Stimulated activated CD8-positive, alpha-beta memory T cell treated with anti-CD3 and anti-CD28 coated beads, Interleukin-12 subunit alpha, Interleukin-12 subunit beta, amount 100 ng/mL, for 4 hours (primary cell): ENCODE results near the gene KCNG2.
"Not testable (repeated sequence)": the region's sequence is repeated elsewhere in the genome, so short reads cannot be mapped to it uniquely, and the experiment has no call there.

Experiments used
- DNase-seq: peaks from one replicate; pipeline ENCODE4 v3.0.0-alpha.2; 2020; ENCODE audit warnings: low read depth

Gene KCNG2

DNA sequence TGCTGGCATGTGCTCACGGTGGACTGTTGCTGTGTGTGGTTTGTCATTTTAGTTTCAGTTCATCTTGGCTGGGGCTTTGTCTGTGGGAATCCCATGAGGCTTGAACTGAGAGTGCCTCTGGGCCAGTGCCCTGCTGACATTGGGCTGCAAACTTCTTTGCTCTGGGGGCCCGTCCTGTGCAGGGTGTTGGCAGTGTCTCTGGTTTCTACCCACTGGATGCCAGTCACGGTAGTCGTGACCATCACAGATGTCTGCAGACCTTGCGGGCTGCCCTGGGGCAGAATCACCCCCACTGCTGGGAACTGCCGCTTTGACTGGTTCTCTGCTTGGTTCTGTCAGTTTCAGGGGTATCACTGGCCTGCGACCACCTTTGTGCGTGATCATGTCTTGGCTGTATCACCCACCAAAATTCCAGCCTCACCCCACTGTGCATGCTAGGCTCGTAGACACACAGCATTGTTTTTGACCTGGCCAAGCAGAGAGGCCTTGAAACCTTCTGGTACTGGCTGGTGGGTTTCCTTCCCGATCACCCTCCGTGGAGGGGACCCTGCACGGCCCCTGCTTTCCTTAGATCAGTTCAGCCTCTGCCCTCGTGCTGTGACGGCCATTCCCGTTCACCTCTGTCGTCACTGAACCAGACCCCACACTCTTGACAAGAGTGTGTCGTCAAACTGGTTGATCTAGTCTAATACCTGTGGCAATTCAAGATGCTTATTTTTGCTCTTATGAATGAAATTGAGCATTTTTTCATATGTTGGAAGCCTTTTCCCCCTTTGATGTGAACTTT, 57.6 kb downstream of the KCNG2 start:
- DNase-seq: no peak

DNA sequence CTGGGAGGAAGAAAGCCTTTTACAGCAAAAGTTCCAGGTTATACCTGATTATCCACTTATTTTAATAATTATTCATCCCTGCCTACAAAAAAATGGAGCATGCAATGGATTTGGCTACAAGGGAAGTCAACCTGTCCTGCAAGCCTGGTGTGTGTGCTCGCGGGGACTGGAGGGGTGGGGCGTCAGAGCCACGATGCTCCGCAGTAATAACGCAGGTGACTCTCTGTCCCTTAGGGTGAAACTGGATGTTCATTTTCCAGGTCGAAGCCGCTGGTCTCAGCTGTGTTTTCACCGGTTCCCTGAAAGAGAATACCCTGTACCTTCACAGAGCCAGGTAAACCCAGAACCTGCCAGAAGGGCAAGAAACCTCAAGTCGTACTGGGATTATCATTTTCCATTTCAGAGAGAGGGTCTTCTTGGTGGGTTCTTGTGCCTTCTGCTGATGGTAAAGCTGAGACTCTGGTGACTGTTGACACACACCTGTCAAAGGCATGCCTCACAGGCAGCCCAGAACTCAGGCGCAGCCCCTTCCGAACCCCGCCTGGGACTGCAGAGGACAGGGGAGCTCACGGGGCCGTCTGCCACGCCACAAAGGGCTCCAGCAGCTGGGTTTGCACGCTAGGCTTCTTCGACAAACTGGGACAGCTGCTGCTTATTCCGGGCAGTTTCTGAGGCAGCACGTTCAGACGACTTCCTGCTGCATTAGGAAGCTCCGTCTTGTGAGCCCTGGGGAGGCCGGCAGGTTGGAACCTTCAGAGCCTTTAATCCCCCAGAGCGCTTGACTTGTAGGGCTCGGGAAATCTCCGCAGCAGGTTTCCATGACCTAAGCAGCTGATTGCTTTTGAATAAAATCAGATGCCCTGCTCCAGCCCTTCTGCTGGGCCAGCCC, 58.6 kb downstream of the KCNG2 start:
- DNase-seq: no peak

DNA sequence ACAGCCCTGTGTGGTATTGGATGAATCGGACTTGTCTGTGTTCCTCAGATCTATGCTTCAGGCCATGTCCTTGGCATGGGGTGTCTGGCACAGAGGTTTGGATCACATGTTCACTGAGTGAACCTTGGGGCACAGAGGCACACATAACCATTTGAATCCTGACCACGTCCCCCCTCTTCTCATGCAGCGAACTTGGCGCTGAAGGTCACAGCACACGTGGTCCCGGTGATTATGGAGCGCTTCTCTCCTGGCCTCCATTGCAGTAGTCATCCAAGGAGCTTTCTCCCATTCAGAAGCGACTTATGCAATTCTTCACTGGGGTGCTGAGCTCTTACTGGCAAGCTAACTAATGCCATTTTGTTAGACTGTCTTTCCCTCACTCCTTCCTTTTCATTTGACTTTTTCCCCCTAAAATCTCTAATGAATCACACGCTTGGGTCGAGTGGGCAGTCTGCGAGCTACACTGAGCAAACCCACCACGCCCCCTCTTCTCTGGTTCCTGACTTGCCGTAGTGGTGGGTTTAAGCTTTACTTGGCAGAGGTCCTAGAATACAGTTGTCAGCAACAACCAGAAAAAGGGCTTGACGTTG, 59.4 kb downstream of the KCNG2 start:
- DNase-seq: no peak

DNA sequence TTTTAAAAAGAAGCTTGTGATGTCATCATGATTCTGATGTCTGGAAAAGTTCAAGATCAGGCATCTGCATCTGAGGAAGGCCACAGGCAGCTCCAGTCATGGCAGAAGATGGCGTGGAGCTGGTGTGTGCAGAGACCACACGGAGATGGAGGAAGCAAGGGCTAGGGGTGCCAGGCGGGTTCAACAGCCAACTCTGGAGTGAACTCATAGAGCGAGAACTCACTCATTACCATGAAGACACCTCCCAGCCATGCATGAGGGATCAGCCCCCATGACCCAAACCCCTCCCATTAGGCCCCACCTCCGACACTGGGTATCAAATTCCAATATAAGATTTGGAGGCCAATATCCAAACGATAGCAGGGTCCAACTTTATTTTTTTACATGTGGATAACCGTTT, 61.6 kb downstream of the KCNG2 start:
- DNase-seq: no peak

DNA sequence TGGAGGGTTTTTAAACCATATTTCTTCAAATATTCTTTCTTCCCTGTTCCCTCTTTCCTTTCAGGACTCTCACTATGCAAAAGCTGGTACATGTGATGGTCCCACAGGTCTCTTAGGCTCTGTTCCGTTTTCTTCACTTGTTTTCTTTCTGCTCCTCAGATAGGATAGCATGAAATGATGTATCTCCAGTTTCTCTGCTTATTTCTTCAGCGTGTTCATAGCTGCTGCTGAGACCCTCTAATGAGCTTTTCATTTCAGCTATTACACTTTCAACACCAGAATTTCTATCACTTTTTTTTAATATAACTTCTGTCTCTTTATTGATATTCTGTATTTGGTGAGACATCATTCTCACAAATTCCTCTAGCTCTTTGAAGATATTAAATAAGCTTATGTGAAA, 63.9 kb downstream of the KCNG2 start:
- DNase-seq: no peak

DNA sequence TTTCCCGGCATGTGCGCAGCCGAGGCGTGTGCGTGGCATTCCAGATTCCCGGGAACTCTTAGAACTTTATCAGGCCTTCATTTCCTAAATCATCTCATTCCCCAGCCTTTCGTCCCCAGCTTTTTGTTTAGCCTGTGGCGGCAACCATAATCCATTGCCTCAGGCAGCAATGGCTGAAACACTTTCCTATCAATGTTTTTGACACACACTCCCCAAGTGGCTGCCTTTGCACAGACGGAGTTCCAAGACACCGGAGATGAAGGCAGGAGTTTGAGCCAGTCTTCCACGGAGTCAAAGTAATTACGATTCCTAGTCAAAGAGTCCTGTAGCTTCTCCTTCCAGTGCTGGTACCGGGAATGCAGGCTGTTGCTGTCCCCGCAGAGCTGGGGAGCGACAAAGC, 64.8 kb downstream of the KCNG2 start:
- DNase-seq: no peak

DNA sequence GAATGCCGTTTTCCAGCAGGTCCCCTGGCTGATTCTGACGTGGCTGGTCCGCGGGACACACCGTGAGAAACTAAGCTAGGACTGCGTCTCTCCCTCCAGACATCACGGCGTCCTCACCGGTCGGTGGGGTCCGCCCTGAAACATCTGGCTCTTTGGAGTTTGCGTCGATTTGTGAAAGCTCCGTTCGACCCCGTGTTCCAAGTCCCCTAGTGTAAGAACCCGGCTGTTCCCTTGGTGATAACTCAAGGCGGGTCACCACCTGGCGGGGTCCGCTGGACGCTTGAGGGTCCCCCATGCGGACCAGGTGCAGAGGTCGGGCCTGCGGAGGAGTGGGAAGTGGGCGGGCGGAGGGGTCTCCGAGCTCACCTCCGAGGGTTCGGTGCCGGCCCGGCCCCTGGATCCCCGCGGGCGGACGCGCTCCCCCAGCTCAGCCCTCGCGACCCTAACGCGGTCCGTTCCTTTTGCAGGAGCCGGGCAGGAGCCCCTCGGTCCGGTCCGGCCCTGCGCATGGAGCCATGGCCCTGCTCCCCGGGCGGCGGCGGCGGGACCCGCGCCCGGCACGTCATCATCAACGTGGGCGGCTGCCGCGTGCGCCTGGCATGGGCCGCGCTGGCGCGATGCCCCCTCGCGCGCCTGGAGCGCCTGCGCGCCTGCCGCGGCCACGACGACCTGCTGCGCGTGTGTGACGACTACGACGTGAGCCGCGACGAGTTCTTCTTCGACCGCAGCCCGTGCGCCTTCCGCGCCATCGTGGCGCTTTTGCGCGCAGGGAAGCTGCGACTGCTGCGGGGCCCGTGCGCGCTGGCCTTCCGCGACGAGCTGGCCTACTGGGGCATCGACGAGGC, 65.6 kb downstream of the KCNG2 start:
- DNase-seq: no peak

DNA sequence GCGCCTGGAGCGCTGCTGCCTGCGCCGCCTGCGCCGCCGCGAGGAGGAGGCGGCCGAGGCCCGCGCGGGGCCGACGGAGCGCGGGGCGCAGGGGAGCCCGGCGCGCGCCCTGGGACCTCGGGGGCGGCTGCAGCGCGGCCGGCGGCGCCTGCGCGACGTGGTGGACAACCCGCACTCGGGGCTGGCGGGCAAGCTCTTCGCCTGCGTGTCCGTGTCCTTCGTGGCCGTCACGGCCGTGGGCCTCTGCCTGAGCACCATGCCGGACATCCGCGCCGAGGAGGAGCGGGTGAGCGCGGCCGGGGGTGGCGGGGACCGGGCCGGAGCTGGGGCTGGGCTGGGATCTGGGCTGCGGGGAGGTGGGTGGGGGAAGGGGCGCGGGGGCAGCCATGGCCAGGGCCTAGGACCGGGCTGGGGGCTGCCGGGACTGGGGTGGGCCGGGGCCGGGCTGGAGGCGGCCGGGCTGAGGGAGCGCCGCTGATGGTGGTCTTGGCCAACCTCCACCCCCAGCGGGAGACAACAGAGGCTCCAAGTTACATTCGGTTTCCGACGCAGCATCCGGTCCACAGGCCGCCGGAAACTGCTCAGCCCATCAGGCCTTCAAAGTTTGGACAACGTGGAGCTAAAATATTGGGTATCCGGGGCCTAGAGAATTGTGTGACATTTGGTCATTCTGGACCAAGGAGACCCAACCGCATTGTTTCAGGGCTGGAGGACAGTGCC, 66.4 kb downstream of the KCNG2 start:
- DNase-seq: no peak

DNA sequence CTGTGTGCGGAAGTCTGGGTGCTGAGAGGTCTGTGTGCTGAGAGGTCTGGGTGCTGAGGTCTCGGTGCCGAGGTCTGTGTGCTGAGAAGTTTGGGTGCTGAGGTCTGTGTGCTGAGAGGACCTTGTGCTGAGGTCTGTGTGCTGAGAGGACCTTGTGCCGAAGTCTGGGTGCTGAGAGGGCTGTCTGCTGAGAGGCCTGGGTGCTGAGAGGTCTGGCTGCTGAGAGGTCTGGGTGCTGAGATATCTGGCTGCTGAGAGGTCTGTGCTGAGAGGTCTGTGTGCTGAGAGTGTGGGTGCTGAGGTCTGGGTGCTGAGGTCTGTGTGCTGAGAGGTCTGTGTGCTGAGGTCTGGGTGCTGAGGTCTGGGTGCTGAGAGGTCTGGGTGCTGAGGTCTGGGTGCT, 67.2 kb downstream of the KCNG2 start:
- DNase-seq: not testable (repeated sequence)

DNA sequence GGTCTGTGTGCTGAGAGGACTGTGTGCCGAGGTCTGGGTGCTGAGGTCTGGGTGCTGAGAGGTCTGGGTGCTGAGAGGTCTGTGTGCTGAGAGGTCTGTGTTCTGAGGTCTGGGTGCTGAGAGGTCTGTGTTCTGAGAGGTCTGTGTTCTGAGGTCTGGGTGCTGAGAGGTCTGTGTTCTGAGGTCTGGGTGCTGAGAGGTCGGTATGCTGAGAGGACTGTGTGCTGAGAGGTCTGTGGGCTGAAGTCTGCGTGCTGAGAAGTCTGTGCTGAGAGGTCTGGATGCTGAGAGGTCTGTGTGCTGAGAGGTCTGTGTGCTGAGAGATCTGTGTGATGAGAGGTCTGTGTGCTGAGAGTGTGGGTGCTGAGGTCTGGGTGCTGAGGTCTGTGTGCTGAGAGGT, 68.2 kb downstream of the KCNG2 start:
- DNase-seq: not testable (repeated sequence)

DNA sequence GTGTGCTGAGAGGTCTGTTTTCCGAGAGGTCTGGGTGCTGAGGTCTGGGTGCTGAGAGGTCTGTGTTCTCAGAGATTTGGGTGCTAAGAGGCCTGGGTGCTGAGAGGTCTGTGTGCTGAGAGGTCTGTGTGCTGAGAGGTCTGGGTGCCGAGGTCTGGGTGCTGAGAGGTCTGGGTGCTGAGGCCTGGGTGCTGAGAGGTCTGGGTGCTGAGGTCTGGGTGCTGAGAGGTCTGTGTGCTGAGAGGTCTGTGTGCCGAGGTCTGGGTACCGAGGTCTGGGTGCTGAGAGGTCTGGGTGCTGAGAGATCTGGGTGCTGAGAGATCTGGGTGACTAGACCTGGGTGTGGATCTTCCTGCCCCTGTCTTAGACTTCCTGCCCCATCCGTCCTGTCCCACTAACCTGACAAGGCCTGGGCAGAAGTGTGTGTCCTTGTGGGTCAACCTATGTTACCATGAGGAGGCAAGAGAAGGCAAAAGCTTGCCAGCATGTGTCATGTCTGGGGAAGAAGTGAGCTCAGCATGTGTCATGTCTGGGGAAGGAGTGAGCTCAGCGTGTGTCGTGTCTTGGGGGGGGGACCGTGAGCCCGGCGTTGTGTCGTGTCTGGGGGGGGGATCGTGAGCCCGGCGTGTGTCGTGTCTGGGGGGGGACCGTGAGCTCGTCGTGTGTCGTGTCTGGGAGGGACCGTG, 69.3 kb downstream of the KCNG2 start:
- DNase-seq: no peak

DNA sequence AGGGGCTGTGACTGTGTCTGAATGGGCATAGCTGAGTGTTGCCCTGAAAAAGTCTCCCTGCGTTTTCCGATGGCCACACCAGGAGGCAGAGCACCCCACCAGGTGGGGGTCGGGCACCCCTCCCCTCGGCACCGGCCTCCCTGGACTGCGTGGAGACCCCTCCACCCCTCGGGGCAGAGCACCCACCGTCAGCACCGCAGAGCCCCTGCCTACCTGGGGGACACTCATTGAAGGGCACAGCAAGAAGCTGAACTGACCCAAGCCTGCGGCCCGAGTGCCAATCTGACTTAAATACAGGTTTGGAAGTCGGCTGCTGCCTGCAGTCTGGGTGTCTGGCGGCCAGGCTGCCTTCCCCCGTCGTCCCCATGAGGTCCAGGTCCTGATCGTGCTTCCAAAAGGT, 69.9 kb downstream of the KCNG2 start:
- DNase-seq: no peak

DNA sequence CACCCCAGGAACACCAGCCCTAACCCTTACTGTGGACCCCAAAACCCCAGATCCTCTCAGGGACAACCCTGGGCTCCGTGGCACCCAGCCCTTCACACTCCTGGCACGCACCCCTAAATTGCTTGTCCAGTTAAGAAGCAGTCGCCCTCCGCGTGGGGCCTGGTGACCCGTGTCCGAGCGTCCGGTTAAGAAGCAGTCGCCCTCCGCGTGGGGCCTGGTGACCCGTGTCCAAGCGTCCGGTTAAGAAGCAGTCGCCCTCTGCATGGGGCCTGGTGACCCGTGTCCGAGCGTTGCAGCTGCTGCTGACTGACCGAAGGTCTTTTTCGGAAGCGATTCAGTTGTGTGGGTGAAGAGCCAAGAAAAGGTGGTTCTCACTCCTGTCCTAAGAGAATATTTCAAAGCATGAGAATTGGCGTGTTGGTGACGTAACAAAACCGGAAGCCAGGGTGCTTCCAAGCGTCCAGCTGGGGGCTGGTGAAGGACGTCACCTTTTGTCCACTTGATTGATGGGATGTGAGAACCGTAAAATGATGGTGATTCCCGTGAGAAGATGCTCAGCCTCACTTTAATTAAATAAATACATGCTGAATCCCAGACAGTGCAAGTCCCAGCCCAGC, 70.5 kb downstream of the KCNG2 start:
- DNase-seq: no peak

DNA sequence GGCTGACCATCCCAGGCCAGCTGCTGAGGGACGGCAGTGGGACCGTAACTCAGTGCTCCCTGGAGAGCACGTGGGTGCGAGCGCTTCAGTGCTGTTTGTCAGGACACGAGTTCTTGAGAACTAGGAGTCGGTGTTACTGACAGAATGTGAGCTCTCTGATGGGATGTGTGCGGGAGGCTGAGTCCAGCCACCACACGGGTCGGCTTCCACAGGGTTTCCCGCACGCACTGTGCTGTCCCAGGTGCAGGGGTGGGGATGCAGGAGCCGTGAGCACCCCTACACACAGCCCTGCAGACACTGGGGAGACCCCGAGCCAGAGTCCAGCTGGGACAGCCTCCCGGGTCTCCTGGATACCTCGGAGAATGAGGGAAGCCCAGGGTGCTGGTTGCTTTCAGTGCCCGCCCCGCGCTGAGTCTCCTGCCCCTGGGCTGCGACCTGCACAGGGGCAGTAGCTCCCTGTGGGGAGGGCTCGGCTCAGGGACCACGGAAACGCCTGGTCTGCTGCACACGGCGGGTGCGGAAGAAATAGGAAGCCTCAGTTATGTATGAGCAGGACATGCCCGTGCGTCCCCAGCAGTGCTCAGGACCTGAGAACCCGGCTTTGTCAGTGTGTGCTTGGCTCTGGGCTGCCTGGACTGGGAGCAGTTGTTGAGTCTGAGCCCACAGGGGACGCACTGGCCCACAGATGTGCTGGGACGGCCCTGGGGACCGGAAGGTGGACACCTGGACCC, 71.2 kb downstream of the KCNG2 start:
- no peak for DNase-seq

DNA sequence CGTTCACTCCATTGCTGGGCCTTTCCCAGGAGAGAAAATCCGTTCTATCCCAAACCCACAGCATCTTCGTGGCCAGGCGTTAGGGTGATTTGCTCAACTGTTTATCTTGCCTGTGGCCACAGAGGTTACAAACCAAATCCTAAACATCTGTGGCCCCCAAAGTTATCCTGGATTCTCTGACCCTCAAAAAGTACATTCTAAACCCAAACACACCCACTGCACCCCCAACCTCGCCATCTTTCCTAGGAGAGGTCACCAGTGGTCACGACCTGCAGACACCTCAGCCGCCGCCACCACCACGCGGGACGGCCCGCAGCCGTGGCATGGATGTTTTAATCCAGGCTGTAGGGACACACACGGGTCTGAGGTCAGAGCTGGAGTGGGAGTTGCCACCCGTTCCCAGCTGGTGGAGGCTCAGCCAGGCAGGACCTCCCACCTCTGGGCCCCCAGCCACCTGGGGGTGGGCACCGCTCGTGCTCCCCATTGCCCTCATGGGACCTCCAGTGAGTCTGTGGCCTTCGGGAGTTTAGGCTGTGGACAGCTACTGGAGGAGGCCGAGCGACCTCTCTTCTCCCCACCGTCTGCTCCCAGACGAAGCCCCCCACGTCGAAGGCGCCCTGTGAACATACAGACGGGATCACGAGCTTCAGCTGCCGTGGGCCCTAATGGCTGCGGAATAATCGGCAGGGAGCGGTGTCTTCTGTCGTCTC, 72.0 kb downstream of the KCNG2 start:
- no peak for DNase-seq

DNA sequence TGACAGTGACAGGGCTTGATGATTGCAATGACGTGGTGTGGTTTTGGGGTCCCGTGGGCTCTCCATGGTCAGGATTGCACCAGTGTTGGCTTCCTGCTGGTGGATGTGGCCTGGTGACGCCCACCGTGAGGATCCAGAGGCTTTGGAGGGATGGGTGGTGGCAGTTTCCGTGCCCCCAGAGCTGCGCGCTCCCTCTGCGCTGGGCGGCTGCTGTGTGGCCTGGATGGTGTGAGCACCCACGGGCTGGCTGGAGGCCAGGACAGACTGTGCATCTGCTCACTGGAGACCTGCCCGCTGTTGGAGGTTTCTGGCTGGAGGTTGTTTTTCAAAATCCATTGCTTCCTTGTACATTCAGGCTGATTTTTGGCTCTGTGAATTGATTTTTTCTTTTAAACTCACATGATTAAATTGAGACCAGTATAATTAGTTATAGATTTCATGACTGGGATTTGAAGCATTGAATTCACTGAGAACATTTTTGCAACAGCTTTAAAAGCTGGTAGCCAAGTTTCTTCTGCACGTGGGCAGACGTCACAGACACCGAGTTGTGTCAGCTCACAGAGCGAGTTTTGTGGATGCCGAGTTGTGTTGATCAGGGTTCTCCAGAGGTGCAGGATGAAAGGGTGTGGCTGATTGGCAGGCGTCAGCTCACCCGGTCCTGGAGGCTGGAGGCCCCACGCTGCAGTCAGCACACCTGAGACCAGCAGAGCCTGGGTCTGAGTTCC, 72.7 kb downstream of the KCNG2 start:
- DNase-seq: no peak

DNA sequence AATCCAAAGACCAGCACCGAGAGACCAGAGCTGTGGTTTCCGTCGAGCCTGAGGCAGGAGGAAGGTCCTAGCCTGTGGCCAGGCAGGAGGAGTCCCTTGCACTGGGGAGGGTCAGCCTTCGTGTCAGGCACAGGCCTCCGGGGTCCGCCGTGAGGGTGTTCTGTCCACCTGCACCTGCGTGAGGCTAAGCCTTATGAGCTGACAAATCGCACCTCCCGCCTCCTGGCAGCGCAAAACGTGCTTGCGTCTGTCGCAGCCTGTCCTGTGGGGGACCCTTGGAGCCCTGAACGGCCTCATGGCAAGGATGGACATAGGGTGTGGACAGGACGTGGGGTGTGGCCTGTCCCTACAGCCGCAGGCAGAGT, 73.3 kb downstream of the KCNG2 start:
- DNase-seq: no peak

DNA sequence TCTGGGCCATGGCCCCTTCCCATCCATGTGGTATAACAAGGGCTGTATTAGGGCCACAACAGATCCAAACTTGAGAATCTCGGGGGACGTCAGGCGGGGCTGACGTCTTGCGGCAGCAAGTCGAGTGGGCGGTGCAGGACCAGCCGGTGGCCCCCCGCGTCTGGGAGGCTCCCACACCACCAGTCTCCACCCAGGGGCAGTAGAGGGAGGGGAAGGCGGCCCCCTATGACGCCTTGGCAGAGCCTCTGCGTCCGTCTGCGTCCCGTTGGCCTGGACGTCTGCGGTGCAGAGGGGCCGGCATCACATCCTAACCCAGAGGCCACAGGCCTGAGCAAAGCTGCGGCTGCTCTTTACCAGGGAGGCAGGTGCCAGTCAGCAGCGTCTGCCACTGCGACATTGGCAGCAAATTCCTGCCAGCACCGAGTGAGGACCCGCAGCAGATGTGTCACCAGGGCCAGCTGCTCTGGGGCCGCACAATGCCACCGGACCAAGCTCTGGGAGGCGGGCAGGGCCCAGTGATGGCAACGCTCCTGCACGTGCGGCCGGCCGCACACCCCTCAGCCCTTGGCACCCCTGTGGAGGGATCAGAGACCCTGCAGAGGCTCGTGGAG, 73.8 kb downstream of the KCNG2 start:
- no peak for DNase-seq
